Endothelial cell (in vitro differentiated cells): Measurements from ENCODE around the gene GTF2F1. TPM values are rescaled to one million over a fixed set of nuclear protein-coding genes. Genes with fewer than 3 reads are reported as not detected.
"Not testable (repeated sequence)": the region's sequence is repeated elsewhere in the genome, so short reads cannot be mapped to it uniquely, and the experiment has no call there.

Experiments
- DNase-seq: peaks from one replicate; pipeline ENCODE4 v3.0.0; 2021; ENCODE audit warnings: low spot score
- H3K27ac Mint-ChIP-seq: one replicate; pipeline ENCODE4 v1.8.0; 2021; ENCODE audit warnings: mixed read lengths, inconsistent platforms; ENCODE audit not compliant: unreplicated experiment
- H3K27me3 Mint-ChIP-seq: one replicate; pipeline ENCODE4 v1.8.0; 2021; ENCODE audit warnings: mild to moderate bottlenecking, moderate library complexity, mixed read lengths, inconsistent platforms; ENCODE audit not compliant: unreplicated experiment
- H3K36me3 Mint-ChIP-seq: one replicate; pipeline ENCODE4 v1.8.0; 2021; ENCODE audit warnings: mild to moderate bottlenecking, low read depth, mixed read lengths, inconsistent platforms; ENCODE audit not compliant: unreplicated experiment
- H3K4me1 Mint-ChIP-seq: one replicate; pipeline ENCODE4 v1.8.0; 2021; ENCODE audit warnings: mild to moderate bottlenecking, mixed read lengths, inconsistent platforms; ENCODE audit not compliant: unreplicated experiment
- H3K4me3 Mint-ChIP-seq: one replicate; pipeline ENCODE4 v1.8.0; 2021; ENCODE audit warnings: mild to moderate bottlenecking, mixed read lengths, inconsistent platforms; ENCODE audit not compliant: unreplicated experiment
- H3K9me3 Mint-ChIP-seq: one replicate; pipeline ENCODE4 v1.8.0; 2021; ENCODE audit warnings: mixed read lengths, inconsistent platforms; ENCODE audit not compliant: unreplicated experiment
- CTCF ChIP-seq: fragments of 200-600 bp; sonication (generic); IDR thresholded peaks from one replicate; pipeline ENCODE4 v1.5.0; 2021; ENCODE audit warnings: antibody characterized with exemption; ENCODE audit not compliant: unreplicated experiment
- total RNA-seq: library from RNA; stranded (reverse); fragmentation: NEBNext Ultra II Directional; extraction: Animal tissue kit (Norgen Biotek cat#: 25700); gene quantifications from one replicate; pipeline ENCODE4 v1.2.1, GENCODE V29; 2021; ENCODE audit not compliant: unreplicated experiment

Gene GTF2F1
- total RNA-seq, 1 donor from 2014 or later, result 95.5 TPM

GRCh38 chr19:6352381-6353165, 40.4 kb downstream of the GTF2F1 start:
- Mint-ChIP-seq H3K9me3 (no peaks in the 10 kb centered on the region), H3K27ac (no peak overlapping the region), H3K4me3 (no peak overlapping the region), H3K36me3 (no peaks in the 10 kb centered on the region), H3K4me1 (no peaks in the 10 kb centered on the region), H3K27me3 (peaks cover 5% of the 10 kb centered on the region)
- no peak for DNase-seq
- no peak for TF ChIP-seq CTCF

- H3K27me3 Mint-ChIP-seq, result peaks cover 5% of the 10 kb centered on the region
- no peaks in the 10 kb centered on the region for H3K9me3 Mint-ChIP-seq
- no peaks in the 10 kb centered on the region for H3K4me1 Mint-ChIP-seq
- no peak for DNase-seq
- no peaks in the 10 kb centered on the region for H3K36me3 Mint-ChIP-seq
- no peak overlapping the region for H3K4me3 Mint-ChIP-seq
- H3K27ac Mint-ChIP-seq, result no peak overlapping the region
- no peak for TF ChIP-seq CTCF
Observed at GRCh38 chr19:6350688-6351087, 42.3 kb downstream of the GTF2F1 start.

GRCh38 chr19:6349271-6349670, 43.7 kb downstream of the GTF2F1 start:
- not testable (repeated sequence) for H3K27me3 Mint-ChIP-seq, H3K9me3 Mint-ChIP-seq, H3K4me1 Mint-ChIP-seq, H3K36me3 Mint-ChIP-seq, H3K4me3 Mint-ChIP-seq, H3K27ac Mint-ChIP-seq, DNase-seq

- no peaks in the 10 kb centered on the region for H3K4me1 Mint-ChIP-seq
- TF ChIP-seq CTCF, result no peak
- H3K4me3 Mint-ChIP-seq, result no peak overlapping the region
- no peaks in the 10 kb centered on the region for H3K27me3 Mint-ChIP-seq
- H3K36me3 Mint-ChIP-seq, result no peaks in the 10 kb centered on the region
- H3K9me3 Mint-ChIP-seq, result peaks cover 11% of the 10 kb centered on the region
- no peak overlapping the region for H3K27ac Mint-ChIP-seq
- no peak for DNase-seq
Observed at GRCh38 chr19:6343462-6343861, 49.5 kb downstream of the GTF2F1 start.

- H3K36me3 Mint-ChIP-seq, result no peaks in the 10 kb centered on the region
- no peak for DNase-seq
- TF ChIP-seq CTCF, result no peak
- no peaks in the 10 kb centered on the region for H3K4me1 Mint-ChIP-seq
- H3K9me3 Mint-ChIP-seq, result peaks cover 11% of the 10 kb centered on the region
- no peak overlapping the region for H3K27ac Mint-ChIP-seq
- H3K4me3 Mint-ChIP-seq, result no peak overlapping the region
- H3K27me3 Mint-ChIP-seq, result no peaks in the 10 kb centered on the region
Observed at GRCh38 chr19:6340493-6341201, 52.3 kb downstream of the GTF2F1 start.
